KMS-11 (cell line): ENCODE data around the gene PAK1.

Source experiments
- H2AFZ ChIP-seq: fragments of 200-600 bp; sonication (generic); 2 replicates; pipeline ENCODE4 v1.6.1; 2016; ENCODE audit warnings: antibody characterized with exemption, mixed run types, low read depth
- H3K27ac ChIP-seq: fragments of 200-600 bp; sonication (generic); 2 replicates; pipeline ENCODE4 v1.6.1; 2016; ENCODE audit warnings: mild to moderate bottlenecking, mixed run types
- H3K27me3 ChIP-seq: fragments of 200-600 bp; sonication (generic); 2 replicates; pipeline ENCODE4 v1.6.1; 2017; ENCODE audit warnings: mild to moderate bottlenecking, low read depth, mixed run types, moderate library complexity; ENCODE audit not compliant: insufficient read depth
- H3K36me3 ChIP-seq: fragments of 200-600 bp; sonication (generic); 2 replicates; pipeline ENCODE4 v1.6.1; 2017; ENCODE audit warnings: mild to moderate bottlenecking, mixed run types; ENCODE audit not compliant: insufficient read depth
- H3K4me1 ChIP-seq: fragments of 200-600 bp; sonication (generic); 2 replicates; pipeline ENCODE4 v1.6.1; 2016; ENCODE audit warnings: mild to moderate bottlenecking, low read depth, mixed run types; ENCODE audit not compliant: poor library complexity, severe bottlenecking
- H3K4me2 ChIP-seq: fragments of 200-600 bp; sonication (generic); 2 replicates; pipeline ENCODE4 v1.7.0; 2016; ENCODE audit warnings: mild to moderate bottlenecking, mixed run types
- H3K4me3 ChIP-seq: fragments of 200-600 bp; sonication (generic); IDR thresholded peaks from 2 replicates; pipeline ENCODE4 v1.6.1; 2017; ENCODE audit warnings: low read depth, low read length, mixed read lengths; ENCODE audit not compliant: insufficient read depth
- H3K79me2 ChIP-seq: fragments of 200-600 bp; sonication (generic); 2 replicates; pipeline ENCODE4 v1.6.1; 2016; ENCODE audit warnings: low read depth, mixed run types; ENCODE audit not compliant: insufficient read depth
- H3K9ac ChIP-seq: fragments of 200-600 bp; sonication (generic); 2 replicates; pipeline ENCODE4 v1.6.1; 2016; ENCODE audit warnings: mild to moderate bottlenecking, mixed run types
- H4K20me1 ChIP-seq: fragments of 200-600 bp; sonication (generic); 2 replicates; pipeline ENCODE4 v1.6.1; 2016; ENCODE audit warnings: mild to moderate bottlenecking, mixed run types; ENCODE audit not compliant: insufficient read depth
- CTCF ChIP-seq: fragments of 200-600 bp; sonication (generic); conservative IDR thresholded peaks from 2 replicates; pipeline ENCODE4 v1.6.1; 2017; ENCODE audit warnings: low read depth, mild to moderate bottlenecking, antibody characterized with exemption, low read length, moderate library complexity, mixed read lengths

PAK1 gene

GRCh38 chr11:77351281-77351886, 122.5 kb downstream of the PAK1 start:
- no peak overlapping the region for H2AFZ ChIP-seq
- TF ChIP-seq CTCF = no peak
- H3K4me3 ChIP-seq = no peak overlapping the region
- H3K4me1 ChIP-seq = no peaks in the 10 kb centered on the region
- no peaks in the 10 kb centered on the region for H3K79me2 ChIP-seq
- no peaks in the 10 kb centered on the region for H3K27me3 ChIP-seq
- H3K36me3 ChIP-seq = no peaks in the 10 kb centered on the region
- no peak overlapping the region for H3K4me2 ChIP-seq
- no peak overlapping the region for H3K27ac ChIP-seq
- no peaks in the 10 kb centered on the region for H4K20me1 ChIP-seq
- no peak overlapping the region for H3K9ac ChIP-seq

- no peak overlapping the region for H3K4me3 ChIP-seq
- TF ChIP-seq CTCF = no peak
- no peaks in the 10 kb centered on the region for H3K36me3 ChIP-seq
- H3K4me2 ChIP-seq = no peak overlapping the region
- H4K20me1 ChIP-seq = no peaks in the 10 kb centered on the region
- no peaks in the 10 kb centered on the region for H3K79me2 ChIP-seq
- no peaks in the 10 kb centered on the region for H3K27me3 ChIP-seq
- no peaks in the 10 kb centered on the region for H3K4me1 ChIP-seq
- H3K9ac ChIP-seq = no peak overlapping the region
- no peak overlapping the region for H3K27ac ChIP-seq
- no peak overlapping the region for H2AFZ ChIP-seq
Measured at GRCh38 chr11:77347948-77348347, 125.9 kb downstream of the PAK1 start.

GRCh38 chr11:77346906-77347603, 126.8 kb downstream of the PAK1 start:
- H3K4me2 ChIP-seq = no peak overlapping the region
- no peaks in the 10 kb centered on the region for H4K20me1 ChIP-seq
- no peak overlapping the region for H3K9ac ChIP-seq

GRCh38 chr11:77345621-77346020, 128.3 kb downstream of the PAK1 start:
- H3K4me1 ChIP-seq = no peaks in the 10 kb centered on the region
- H3K4me2 ChIP-seq = no peak overlapping the region
- no peak overlapping the region for H3K9ac ChIP-seq
- no peaks in the 10 kb centered on the region for H3K79me2 ChIP-seq
- no peak overlapping the region for H3K27ac ChIP-seq
- TF ChIP-seq CTCF = no peak
- H3K27me3 ChIP-seq = no peaks in the 10 kb centered on the region
- H3K36me3 ChIP-seq = no peaks in the 10 kb centered on the region
- no peak overlapping the region for H2AFZ ChIP-seq
- H4K20me1 ChIP-seq = no peaks in the 10 kb centered on the region
- H3K4me3 ChIP-seq = no peak overlapping the region

More at GRCh38 chr11:77346906-77347603, 126.8 kb downstream of the PAK1 start:
- H3K27ac ChIP-seq = no peak overlapping the region
- no peaks in the 10 kb centered on the region for H3K79me2 ChIP-seq
- H3K27me3 ChIP-seq = no peaks in the 10 kb centered on the region
- H3K36me3 ChIP-seq = no peaks in the 10 kb centered on the region
- no peak overlapping the region for H2AFZ ChIP-seq
- no peak overlapping the region for H3K4me3 ChIP-seq
- no peaks in the 10 kb centered on the region for H3K4me1 ChIP-seq
- no peak for TF ChIP-seq CTCF
